Neural crest cell (in vitro differentiated cells): ENCODE data around the gene MAPT. TPM values are rescaled to one million over a fixed set of nuclear protein-coding genes. Genes with fewer than 3 reads are reported as not detected.

ENCODE experiments used
- DNase-seq: peaks from one replicate; pipeline ENCODE4 v3.0.0; 2021; ENCODE audit warnings: low read depth, mixed read lengths, low spot score
- H3K27ac Mint-ChIP-seq: one replicate; pipeline ENCODE4 v1.8.0; 2021; ENCODE audit warnings: mild to moderate bottlenecking, mixed read lengths; ENCODE audit not compliant: unreplicated experiment
- H3K27me3 Mint-ChIP-seq: 2 replicates; pipeline ENCODE4 v1.8.0; 2021; ENCODE audit warnings: low read depth, mild to moderate bottlenecking, mixed read lengths
- H3K36me3 Mint-ChIP-seq: 2 replicates; pipeline ENCODE4 v1.8.0; 2021; ENCODE audit warnings: low read depth, mild to moderate bottlenecking, mixed read lengths
- H3K4me1 Mint-ChIP-seq: 2 replicates; pipeline ENCODE4 v1.8.0; 2021; ENCODE audit warnings: mixed read lengths
- H3K4me3 Mint-ChIP-seq: one replicate; pipeline ENCODE4 v1.8.0; 2021; ENCODE audit warnings: mild to moderate bottlenecking, mixed read lengths
- H3K9me3 Mint-ChIP-seq: 2 replicates; pipeline ENCODE4 v1.8.0; 2021; ENCODE audit warnings: mixed read lengths
- CTCF ChIP-seq: fragments of 200-600 bp; sonication (generic); conservative IDR thresholded peaks from 2 replicates; pipeline ENCODE4 v1.5.0; 2021; ENCODE audit warnings: antibody characterized with exemption, mild to moderate bottlenecking
- total RNA-seq: library from RNA; stranded (reverse); gene quantifications from 2 replicates; pipeline ENCODE4 v1.2.1, GENCODE V29; 2021

The MAPT gene
- total RNA-seq, 1 donor from 2014 or later = 9.5 TPM

- DNase-seq = no peak
- Mint-ChIP-seq H3K4me3 (no peak overlapping the region), H3K9me3 (no peaks in the 10 kb centered on the region), H3K4me1 (peaks cover 6% of the 10 kb centered on the region), H3K36me3 (no peaks in the 10 kb centered on the region), H3K27me3 (peaks cover 28% of the 10 kb centered on the region), H3K27ac (no peak overlapping the region)
- no peak for TF ChIP-seq CTCF
Observed at GRCh38 chr17:45877467-45877866, 16.9 kb upstream of the MAPT start.

DNA sequence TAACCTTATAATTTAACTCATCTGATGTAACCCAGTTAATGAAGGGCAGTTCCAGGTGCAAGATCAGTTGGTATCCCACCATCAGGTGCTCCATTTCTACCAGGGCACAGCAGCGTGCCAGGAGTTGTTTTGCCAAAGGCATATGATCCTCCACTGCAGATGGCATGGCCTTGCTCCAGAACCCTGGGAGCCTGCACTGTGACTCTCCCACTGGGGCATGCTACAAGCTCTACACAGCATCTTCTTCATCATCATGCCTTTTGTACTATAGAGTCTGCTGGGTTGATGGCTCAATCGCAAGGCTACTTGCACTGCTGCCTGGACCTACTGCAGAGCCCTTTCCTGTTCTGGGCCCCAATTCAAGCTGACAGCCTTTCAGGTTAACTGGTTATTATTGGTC, 11.3 kb upstream of the MAPT start:
- H3K4me1 Mint-ChIP-seq = no peaks in the 10 kb centered on the region
- H3K4me3 Mint-ChIP-seq = no peak overlapping the region
- no peak for TF ChIP-seq CTCF
- H3K9me3 Mint-ChIP-seq = no peaks in the 10 kb centered on the region
- no peaks in the 10 kb centered on the region for H3K36me3 Mint-ChIP-seq
- peaks cover 28% of the 10 kb centered on the region for H3K27me3 Mint-ChIP-seq
- H3K27ac Mint-ChIP-seq = no peak overlapping the region
- no peak for DNase-seq

DNA sequence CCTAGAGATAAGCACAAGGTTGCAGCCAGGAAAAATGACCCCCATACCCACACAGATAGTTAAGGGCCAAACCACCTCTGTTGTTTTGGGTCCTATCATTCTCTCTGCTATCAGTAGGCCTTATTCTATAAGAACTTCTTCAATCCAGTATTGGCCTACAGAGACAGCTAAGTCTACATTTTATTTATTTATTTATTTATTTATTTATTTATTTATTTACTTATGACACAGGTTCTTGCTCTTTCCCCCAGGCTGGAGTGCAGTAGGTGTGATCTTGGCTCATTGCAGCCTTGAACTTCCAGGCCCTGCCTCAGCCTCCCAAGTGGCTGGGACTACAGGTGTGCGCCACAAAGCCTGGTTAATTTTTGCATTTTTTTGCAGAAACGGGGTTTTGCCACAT, 7.5 kb upstream of the MAPT start:
- no peaks in the 10 kb centered on the region for H3K9me3 Mint-ChIP-seq
- H3K4me1 Mint-ChIP-seq = no peaks in the 10 kb centered on the region
- H3K4me3 Mint-ChIP-seq = no peak overlapping the region
- no peak for TF ChIP-seq CTCF
- H3K36me3 Mint-ChIP-seq = no peaks in the 10 kb centered on the region
- no peak for DNase-seq
- H3K27ac Mint-ChIP-seq = no peak overlapping the region
- peaks cover 53% of the 10 kb centered on the region for H3K27me3 Mint-ChIP-seq

DNA sequence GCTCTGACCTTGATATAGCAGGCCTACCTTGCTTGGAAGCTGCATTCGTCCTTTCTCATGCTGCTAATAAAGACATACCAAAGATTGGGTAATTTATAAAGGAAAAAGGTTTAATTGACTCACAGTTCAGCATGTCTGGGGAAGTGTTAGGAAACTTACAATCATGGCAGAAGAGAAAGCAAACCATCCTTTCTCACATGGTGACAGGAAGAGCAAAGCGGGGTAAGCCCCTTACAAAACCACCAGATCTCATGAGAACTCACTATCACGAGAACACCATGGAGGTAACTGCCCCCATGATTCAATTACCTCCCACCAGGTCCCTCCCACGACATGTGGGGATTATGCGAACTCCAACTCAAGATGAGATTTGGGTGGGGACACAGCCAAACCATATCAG, 6.0 kb upstream of the MAPT start:
- no peaks in the 10 kb centered on the region for H3K36me3 Mint-ChIP-seq
- H3K4me1 Mint-ChIP-seq = no peaks in the 10 kb centered on the region
- peaks cover 59% of the 10 kb centered on the region for H3K27me3 Mint-ChIP-seq
- no peaks in the 10 kb centered on the region for H3K9me3 Mint-ChIP-seq
- DNase-seq = no peak
- no peak overlapping the region for H3K27ac Mint-ChIP-seq
- no peak overlapping the region for H3K4me3 Mint-ChIP-seq
- TF ChIP-seq CTCF = no peak

- DNase-seq = no peak
- no peak overlapping the region for H3K4me3 Mint-ChIP-seq
- peaks cover 4% of the 10 kb centered on the region for H3K4me1 Mint-ChIP-seq
- H3K27me3 Mint-ChIP-seq = peaks cover 64% of the 10 kb centered on the region
- H3K9me3 Mint-ChIP-seq = no peaks in the 10 kb centered on the region
- peak; percentile 42 for TF ChIP-seq CTCF
- no peaks in the 10 kb centered on the region for H3K36me3 Mint-ChIP-seq
- no peak overlapping the region for H3K27ac Mint-ChIP-seq
Observed at GRCh38 chr17:45889579-45889978, 4.8 kb upstream of the MAPT start.

DNA sequence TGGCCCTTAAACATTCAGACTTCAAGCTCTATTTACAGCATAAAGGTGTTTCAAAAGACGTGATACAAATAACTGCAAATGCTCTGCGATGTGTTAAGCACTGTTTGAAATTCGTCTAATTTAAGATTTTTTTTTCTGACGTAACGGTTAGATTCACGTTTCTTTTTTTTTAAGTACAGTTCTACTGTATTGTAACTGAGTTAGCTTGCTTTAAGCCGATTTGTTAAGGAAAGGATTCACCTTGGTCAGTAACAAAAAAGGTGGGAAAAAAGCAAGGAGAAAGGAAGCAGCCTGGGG, 681 bp upstream of the MAPT start:
- Mint-ChIP-seq H3K4me3 (peak overlapping the region; percentile 86), H3K27ac (peak overlapping the region; percentile 95), H3K4me1 (peaks cover 19% of the 10 kb centered on the region), H3K36me3 (no peaks in the 10 kb centered on the region), H3K27me3 (peaks cover 83% of the 10 kb centered on the region), H3K9me3 (no peaks in the 10 kb centered on the region)
- no peak for TF ChIP-seq CTCF
- no peak for DNase-seq
